Bone marrow (tissue), 2 donors: Measurements from ENCODE around the gene DNAH14.
A peak's percentile ranks its signal among the peaks of the same experiment; 100 is the strongest.
"Not testable (repeated sequence)": the region's sequence is repeated elsewhere in the genome, so short reads cannot be mapped to it uniquely, and the experiment has no call there.

Source experiments
- DNase-seq, 2 donors: peaks; one replicate each; lab custom pipeline; 2025; lab: John Stamatoyannopoulos, UW

Gene DNAH14

DNA sequence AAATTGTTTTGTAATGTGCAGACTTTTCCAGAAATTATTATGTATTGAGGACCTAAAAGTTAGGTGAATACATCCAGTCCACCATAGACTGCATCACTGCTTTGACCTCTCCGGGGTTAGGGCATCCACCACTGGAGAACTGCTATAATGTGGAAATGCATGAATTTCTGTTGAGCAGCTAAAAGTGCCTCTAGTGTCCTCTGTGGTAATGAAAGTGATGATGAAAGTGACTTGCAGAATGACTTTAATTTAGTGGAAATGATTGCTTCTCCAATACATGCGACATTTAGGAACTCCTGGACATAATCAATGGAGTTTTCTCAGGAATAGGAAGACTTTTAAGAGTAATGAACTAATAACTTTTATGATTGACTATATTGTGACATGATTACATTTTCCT is 327.6 kb downstream of the DNAH14 start:
- no peak for DNase-seq

- DNase-seq, result no peak
Measured at GRCh38 chr1:225258811-225259210, 329.3 kb downstream of the DNAH14 start.

- DNase-seq, result no peak
Measured at GRCh38 chr1:225259542-225259941, 330.1 kb downstream of the DNAH14 start.

GRCh38 chr1:225260319-225260718 is 330.8 kb downstream of the DNAH14 start:
- no peak for DNase-seq

- no peak for DNase-seq
Measured at GRCh38 chr1:225277445-225277844, 348.0 kb downstream of the DNAH14 start.

- DNase-seq, result no peak
Measured at GRCh38 chr1:225280563-225280962, 351.1 kb downstream of the DNAH14 start.

GRCh38 chr1:225290244-225290643 is 360.8 kb downstream of the DNAH14 start:
- no peak for DNase-seq

GRCh38 chr1:225299624-225300023 is 370.1 kb downstream of the DNAH14 start:
- DNase-seq, result no peak

GRCh38 chr1:225300381-225300780 is 370.9 kb downstream of the DNAH14 start:
- DNase-seq, result no peak

DNA sequence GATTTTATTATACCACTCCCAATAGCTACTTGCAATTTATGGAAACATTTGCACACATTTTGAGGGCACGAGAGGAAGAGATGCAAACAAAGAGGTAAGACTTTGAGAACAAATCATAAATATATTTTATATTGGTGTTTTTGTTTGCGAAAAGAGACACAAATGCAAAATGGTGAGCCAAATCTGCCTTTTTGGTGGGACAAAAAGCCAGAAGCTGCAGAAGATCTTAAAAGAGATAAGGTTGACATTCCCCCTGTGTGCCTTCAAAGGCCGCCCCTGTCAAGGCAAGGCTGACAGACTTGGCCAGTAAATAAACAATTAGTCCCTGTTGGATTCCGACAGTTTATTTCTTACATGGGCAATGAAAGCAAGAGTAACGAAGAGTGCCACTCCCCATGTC is 375.5 kb downstream of the DNAH14 start:
- no peak for DNase-seq

DNA sequence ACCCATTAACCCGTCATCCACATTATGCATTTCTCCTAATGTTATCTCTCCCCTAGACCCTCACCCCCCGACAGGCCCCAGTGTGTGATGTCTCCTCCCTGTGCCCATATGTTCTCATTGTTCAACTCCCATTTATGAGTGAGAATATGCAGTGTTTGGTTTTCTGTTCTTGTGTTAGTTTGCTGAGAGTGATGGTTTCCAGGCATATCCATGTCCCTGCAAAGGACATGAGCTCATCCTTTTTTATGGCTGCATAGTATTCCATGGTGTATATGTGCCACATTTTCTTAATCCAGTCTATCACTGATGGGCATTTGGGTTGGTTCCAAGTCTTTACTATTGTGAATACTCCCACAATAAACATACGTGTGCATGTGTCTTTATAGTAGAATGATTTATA is 381.1 kb downstream of the DNAH14 start:
- not testable (repeated sequence) for DNase-seq

GRCh38 chr1:225318706-225319575 is 389.5 kb downstream of the DNAH14 start:
- no peak for DNase-seq

- DNase-seq, result no peak
Measured at GRCh38 chr1:225319871-225320270, 390.4 kb downstream of the DNAH14 start.

DNA sequence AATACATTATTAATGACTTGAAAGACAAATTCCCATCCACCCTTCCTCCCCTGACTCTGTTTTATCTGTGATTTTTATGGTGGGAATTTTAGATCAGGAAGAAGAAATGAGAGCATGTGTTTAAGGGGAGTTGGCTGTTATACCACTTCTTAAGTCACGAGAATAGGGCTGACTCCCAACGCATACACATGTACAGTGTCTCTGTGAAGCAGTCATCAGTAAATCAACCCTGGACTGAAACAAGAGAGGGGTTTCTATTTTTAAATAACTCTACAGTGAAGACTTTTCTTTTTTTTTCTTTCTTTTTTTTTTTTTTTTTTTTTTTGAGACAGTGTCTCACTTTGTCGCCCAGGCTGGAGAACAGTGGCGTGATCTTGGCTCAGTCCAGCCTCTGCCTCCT is 392.3 kb downstream of the DNAH14 start:
- no peak for DNase-seq

- DNase-seq, result no peak
Measured at GRCh38 chr1:225329041-225329440, 399.6 kb downstream of the DNAH14 start.

DNA sequence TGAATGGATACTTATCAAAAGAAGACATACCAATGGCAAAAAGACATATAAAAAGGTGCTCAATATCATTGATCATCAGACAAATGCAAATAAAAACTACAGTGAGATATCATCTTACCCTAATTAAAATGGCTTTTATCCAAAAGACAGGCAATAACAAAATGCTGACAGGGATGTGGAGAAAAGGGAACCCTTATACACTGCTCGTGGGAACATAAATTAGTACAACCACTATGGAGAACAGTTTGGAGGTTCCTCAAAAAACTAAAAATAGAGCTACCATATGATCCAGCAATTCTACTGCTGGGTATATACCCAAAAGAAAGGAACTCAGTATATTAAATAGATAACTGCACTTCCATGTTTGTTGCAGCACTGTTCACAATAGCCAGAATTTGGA is 400.5 kb downstream of the DNAH14 start:
- DNase-seq, result not testable (repeated sequence)

- DNase-seq, result no peak
Measured at GRCh38 chr1:225332686-225333085, 403.2 kb downstream of the DNAH14 start.

DNA sequence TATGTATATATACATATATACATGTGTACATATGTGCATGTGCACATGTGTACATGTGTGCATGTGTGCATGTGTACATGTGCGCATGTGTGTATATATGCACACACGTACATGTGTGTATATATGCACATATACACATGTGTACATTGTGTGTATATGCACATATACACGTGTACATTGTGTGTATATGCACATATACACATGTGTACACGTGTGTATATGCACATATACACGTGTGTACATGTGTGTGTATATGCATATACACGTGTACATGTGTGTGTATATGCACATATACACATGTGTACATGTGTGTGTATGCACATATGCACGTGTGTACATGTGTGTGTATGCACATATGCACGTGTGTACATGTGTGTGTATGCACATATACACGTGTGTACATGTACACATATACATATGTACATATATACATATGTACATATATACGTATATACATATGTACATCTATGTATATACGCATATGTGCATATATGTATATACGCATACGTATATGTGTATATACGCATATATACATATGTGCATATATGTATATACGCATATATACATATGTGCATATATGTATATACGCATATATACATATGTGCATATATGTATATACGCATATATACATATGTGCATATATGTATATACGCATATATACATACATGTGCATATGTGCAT is 405.8 kb downstream of the DNAH14 start:
- not testable (repeated sequence) for DNase-seq

GRCh38 chr1:225338545-225338944 is 409.1 kb downstream of the DNAH14 start:
- no peak for DNase-seq

DNA sequence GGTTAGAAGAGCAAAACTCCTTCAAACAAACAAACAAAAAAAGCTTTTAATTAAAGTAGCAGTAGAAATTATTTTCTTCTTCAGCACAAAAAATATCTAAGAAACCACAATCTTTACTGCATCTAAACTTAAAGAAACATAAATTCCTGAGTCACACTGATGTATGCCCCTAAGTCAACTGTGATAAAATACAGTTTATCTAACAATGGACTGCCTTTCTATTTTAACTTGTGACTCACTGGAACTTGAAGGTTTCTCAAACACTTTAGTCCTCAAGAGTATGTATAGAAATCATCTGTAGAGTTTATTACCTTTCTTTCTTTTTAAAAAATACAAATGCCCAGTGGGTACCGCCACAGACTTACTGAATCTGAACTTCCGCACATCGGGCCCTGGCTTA is 412.2 kb downstream of the DNAH14 start:
- DNase-seq, result no peak

- DNase-seq, result no peak
Measured at GRCh38 chr1:225342695-225343094, 413.2 kb downstream of the DNAH14 start.

DNA sequence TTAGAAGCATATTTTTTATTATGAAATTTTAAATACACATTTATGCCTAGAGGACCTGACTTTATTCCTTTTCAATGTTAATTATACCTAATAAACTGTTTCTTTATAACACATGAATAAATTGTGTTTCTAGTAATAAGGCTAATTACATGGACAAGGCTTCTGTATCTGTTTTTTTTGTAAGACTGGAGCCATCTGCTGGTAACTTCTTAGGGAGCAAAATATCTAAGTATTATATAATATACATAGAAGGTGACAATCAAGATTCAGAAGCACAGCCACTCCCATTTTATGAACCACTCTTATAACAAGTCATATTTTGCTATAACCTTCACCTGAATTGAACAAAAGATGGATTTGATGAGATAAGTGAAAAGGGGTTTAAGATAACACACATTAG is 414.1 kb downstream of the DNAH14 start:
- no peak for DNase-seq

GRCh38 chr1:225347123-225347683 is 417.7 kb downstream of the DNAH14 start:
- peak in 1 of 2 donors; percentile 59 for DNase-seq
